Esophagus muscularis mucosa (tissue), 4 donors: ENCODE data around the gene GLE1. TPM values are rescaled to one million over a fixed set of nuclear protein-coding genes. Genes with fewer than 3 reads are reported as not detected.

Experiments
- DNase-seq: peaks from one replicate; pipeline ENCODE4 v3.0.0-alpha.2; 2017; ENCODE audit errors: extremely low spot score
- H3K27ac ChIP-seq, 4 donors: fragments of 200-600 bp; sonication (generic); replicated peaks in 1 of 4; 1 replicate in 3 of 4; 2 replicates in 1 of 4; pipeline ENCODE4 v1.5.1; 2016 to 2019; ENCODE audit warnings: mild to moderate bottlenecking in 1 of 4
- H3K27me3 ChIP-seq, 4 donors: fragments of 200-600 bp; sonication (generic); one replicate each; pipeline versions ENCODE4 v1.5.1 to v1.6.0; 2016 to 2019
- H3K36me3 ChIP-seq, 4 donors: fragments of 200-600 bp; sonication (generic); one replicate each; pipeline ENCODE4 v1.5.1; 2016 to 2019
- H3K4me1 ChIP-seq, 4 donors: fragments of 200-600 bp; sonication (generic); one replicate each; pipeline ENCODE4 v1.5.1; 2016 to 2019
- H3K4me3 ChIP-seq, 4 donors: fragments of 200-600 bp; sonication (generic); 1 replicate in 2 of 4; 2 replicates in 2 of 4; pipeline ENCODE4 v1.5.1; 2016 to 2019; ENCODE audit warnings: mild to moderate bottlenecking in 4 of 4, moderate library complexity in 1 of 4
- H3K9me3 ChIP-seq, 4 donors: fragments of 200-600 bp; sonication (generic); 1 replicate in 3 of 4; 2 replicates in 1 of 4; pipeline ENCODE4 v1.5.1; 2016 to 2019
- EP300 ChIP-seq: sonication (generic); formaldehyde crosslinking; IDR thresholded peaks from one replicate; pipeline ENCODE4 v1.6.1; 2017; ENCODE audit warnings: antibody characterized with exemption
- POLR2A ChIP-seq: fragments of 450-650 bp; IDR thresholded peaks from one replicate; pipeline ENCODE4 v1.6.1; 2017; ENCODE audit warnings: antibody characterized with exemption, moderate library complexity, mild to moderate bottlenecking, low read depth
- POLR2AphosphoS5 ChIP-seq, 2 donors: sonication (generic); formaldehyde crosslinking; IDR thresholded peaks; one replicate each; pipeline ENCODE4 v1.6.1; 2017; ENCODE audit warnings: antibody characterized with exemption in 2 of 2
- WGBS: methylation state at CpG from one replicate; pipeline ENCODE4 v1.1.5; 2018; 5-methylcytosine and 5-hydroxymethylcytosine counted together
- intact Hi-C: fragments of 100-400 bp; cut with DNase I; formaldehyde crosslinking; loops from one replicate; pipeline ENCODE4 v1.15.1; 2023
- total RNA-seq, 4 donors: library from RNA; depleted of rRNA; stranded (reverse); fragments of >200 nt; gene quantifications; one replicate each; pipeline versions ENCODE4 v1.1.0 to v1.2.1, GENCODE V29; 2016
- TF ChIP-seq, protein P1 (sequence below), 3 experiments: fragments of 200-600 bp in 2 of 3; fragments of 450-650 bp in 1 of 3; sonication (generic) in 2 of 3; IDR thresholded peaks; one replicate each; pipeline ENCODE4 v1.5.1; 2017 to 2019; ENCODE audit warnings: antibody characterized with exemption in 3 of 3, mild to moderate bottlenecking in 2 of 3, moderate library complexity in 1 of 3

Gene GLE1, protein sequence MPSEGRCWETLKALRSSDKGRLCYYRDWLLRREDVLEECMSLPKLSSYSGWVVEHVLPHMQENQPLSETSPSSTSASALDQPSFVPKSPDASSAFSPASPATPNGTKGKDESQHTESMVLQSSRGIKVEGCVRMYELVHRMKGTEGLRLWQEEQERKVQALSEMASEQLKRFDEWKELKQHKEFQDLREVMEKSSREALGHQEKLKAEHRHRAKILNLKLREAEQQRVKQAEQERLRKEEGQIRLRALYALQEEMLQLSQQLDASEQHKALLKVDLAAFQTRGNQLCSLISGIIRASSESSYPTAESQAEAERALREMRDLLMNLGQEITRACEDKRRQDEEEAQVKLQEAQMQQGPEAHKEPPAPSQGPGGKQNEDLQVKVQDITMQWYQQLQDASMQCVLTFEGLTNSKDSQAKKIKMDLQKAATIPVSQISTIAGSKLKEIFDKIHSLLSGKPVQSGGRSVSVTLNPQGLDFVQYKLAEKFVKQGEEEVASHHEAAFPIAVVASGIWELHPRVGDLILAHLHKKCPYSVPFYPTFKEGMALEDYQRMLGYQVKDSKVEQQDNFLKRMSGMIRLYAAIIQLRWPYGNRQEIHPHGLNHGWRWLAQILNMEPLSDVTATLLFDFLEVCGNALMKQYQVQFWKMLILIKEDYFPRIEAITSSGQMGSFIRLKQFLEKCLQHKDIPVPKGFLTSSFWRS
- total RNA-seq = 10 to 100 TPM; 18.3 to 27.8 (median 20.5) TPM

DNA sequence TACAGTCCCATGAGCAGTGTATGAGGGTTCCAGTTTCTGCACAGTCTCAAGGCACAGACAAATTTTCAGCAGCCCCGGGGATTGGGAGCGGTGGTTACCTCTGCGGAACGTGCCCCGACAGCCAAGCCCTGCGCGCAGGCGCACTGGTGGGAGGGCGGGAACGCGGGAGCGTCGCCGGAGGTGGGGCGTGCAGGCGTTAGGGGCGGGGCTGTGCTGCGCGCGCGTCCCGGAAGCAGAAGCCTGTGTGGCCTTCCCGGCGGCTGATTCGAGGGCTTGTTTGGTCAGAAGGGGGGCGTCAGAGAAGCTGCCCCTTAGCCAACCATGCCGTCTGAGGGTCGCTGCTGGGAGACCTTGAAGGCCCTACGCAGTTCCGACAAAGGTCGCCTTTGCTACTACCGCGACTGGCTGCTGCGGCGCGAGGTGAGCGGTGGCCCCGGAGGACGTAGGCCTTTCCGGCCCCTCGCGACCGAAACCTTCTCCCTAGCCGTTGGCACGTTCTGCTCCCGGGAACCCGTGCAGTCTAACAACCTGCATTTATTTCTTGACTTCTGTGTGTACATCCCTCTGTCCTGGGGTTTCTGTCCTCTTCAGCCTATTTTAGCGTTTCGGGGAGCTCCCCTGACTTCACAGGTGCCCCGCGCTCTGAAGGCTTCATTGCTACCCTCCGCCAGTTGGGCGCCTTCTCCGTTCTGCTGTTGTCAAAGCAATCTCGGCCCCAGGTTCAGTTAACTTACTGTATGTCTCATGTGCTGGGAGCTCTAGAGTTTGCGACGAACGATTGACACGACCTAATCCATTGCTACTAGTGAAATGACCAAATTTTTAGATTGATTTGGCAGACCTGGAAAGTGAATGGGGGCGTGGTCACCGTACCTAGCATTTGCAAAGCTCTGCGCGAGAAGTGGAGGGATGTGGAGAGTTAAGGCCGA lies at the start of gene GLE1:
Gene GLE1 (plus strand): TSS at position 235 of the 929 bp plus-strand sequence. CDS start 87 bp downstream, at position 322.
- 0% methylated on average over 27 of the region's 64 CpGs for WGBS
- peak within 1 kb of the TSS; percentile 83 to 91 (median 84) for H3K27ac ChIP-seq
- intact Hi-C loops = no loop called here
- H3K9me3 ChIP-seq = no peaks in the 10 kb centered on the region
- no peaks in the 10 kb centered on the region for H3K27me3 ChIP-seq
- peak; percentile 90 to 95 for TF ChIP-seq POLR2AphosphoS5 (IDR thresholded peaks at IDR 0.05)
- TF ChIP-seq, protein P1, sequence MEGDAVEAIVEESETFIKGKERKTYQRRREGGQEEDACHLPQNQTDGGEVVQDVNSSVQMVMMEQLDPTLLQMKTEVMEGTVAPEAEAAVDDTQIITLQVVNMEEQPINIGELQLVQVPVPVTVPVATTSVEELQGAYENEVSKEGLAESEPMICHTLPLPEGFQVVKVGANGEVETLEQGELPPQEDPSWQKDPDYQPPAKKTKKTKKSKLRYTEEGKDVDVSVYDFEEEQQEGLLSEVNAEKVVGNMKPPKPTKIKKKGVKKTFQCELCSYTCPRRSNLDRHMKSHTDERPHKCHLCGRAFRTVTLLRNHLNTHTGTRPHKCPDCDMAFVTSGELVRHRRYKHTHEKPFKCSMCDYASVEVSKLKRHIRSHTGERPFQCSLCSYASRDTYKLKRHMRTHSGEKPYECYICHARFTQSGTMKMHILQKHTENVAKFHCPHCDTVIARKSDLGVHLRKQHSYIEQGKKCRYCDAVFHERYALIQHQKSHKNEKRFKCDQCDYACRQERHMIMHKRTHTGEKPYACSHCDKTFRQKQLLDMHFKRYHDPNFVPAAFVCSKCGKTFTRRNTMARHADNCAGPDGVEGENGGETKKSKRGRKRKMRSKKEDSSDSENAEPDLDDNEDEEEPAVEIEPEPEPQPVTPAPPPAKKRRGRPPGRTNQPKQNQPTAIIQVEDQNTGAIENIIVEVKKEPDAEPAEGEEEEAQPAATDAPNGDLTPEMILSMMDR (IDR thresholded peaks at IDR 0.05) = peak in 1 of 3 experiments; percentile 16
- no peak for TF ChIP-seq EP300
- peaks cover 8 to 35% (median 28%) of the 10 kb centered on the region in 4 donors for H3K36me3 ChIP-seq
- peaks cover 20 to 26% (median 23%) of the 10 kb centered on the region in 4 donors for H3K4me1 ChIP-seq
- DNase-seq = peak; percentile 98
- H3K4me3 ChIP-seq = peak within 1 kb of the TSS; percentile 73 to 88 (median 79)

DNA sequence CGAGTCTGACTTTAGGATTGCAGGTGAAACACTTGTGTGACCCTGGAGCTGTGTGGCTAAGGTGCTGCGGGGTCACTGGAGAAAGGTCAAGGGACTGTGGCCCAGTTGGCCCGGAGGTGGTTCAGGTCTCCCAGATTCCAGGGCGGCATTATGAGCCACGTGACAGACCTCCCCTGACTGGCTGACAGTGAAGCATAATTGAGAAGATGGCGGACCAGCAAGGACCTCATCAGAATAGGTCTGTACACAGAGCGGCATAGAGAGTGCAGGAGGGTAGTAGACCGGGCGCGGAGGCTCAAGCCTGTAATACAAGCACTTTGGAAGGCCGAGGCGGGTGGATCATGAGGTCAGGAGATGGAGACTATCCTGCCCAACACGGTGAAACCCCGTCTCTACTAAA lies 49.5 kb upstream of the GLE1 start:
- H3K4me3 ChIP-seq = peak overlapping the region in 1 of 4 donors; percentile 92
- 84% methylated on average over 14 of the region's 14 CpGs for WGBS
- H3K4me1 ChIP-seq = peaks cover 14 to 20% (median 17%) of the 10 kb centered on the region in 4 donors
- no peak for DNase-seq
- TF ChIP-seq EP300 (no peak), POLR2A (no peak), POLR2AphosphoS5 (IDR thresholded peaks at IDR 0.05) (no peak)
- TF ChIP-seq, protein P1 (IDR thresholded peaks at IDR 0.05) = no peak
- H3K27me3 ChIP-seq = no peaks in the 10 kb centered on the region
- H3K27ac ChIP-seq = peak overlapping the region in 2 of 4 donors; percentile 90 to 95
- H3K36me3 ChIP-seq = peaks cover 3 to 10% (median 4%) of the 10 kb centered on the region in 4 donors
- no peaks in the 10 kb centered on the region for H3K9me3 ChIP-seq
- intact Hi-C loops = no loop called here

DNA sequence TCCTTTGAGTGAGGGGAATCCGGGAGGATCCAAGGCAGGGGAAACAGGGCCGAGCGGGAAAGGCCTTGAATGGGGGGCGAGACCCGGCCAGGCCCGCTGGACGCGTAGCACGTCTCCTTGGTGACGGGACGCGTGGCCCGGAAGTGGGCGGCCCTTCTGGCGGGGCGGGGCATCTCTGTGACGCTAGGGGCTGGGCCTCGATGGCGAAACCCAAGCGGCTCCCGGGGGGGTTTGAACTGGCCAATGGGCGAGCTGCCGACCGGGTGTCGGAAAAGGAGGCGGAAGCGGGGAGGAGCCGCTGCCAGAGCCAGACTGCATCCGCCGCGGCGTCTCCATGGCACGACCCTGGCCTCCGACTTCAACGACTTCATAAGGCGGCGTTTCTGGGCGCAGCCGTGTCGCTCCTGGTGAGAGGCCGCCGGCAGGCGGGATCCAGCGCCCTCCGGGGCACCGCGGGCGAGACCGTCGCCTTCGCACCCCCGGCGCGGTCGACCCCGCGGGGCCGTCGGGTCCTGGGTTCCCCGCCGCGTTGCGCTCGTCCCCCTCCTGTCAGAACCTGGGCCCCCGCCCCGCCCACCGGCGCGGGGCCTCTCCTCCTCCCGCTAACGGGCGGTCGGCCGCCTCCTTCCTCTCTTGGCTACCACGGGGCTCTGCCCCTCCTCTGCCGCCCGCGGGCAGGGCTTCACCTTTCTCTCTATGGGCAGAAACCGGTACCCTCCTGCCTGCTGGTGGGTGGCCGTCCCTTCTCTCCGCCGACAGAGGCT lies 48.5 kb upstream of the GLE1 start, which contains the start of gene ODF2:
Gene ODF2 (plus strand): TSS at position 158 of the 764 bp plus-strand sequence. CDS start 86 bp downstream, at position 244.
- Histone ChIP-seq H3K27ac (peak within 1 kb of the TSS; percentile 84 to 95 (median 92)), H3K36me3 (peaks cover 13 to 20% (median 14%) of the 10 kb centered on the region in 4 donors), H3K4me1 (peaks cover 14 to 20% (median 17%) of the 10 kb centered on the region in 4 donors), H3K4me3 (peak within 1 kb of the TSS; percentile 87 to 93 (median 90)), H3K9me3 (no peaks in the 10 kb centered on the region), H3K27me3 (no peaks in the 10 kb centered on the region)
- under 1% methylated on average over 53 of the region's 82 CpGs for WGBS
- DNase-seq = peak; percentile 99
- intact Hi-C loops = no loop called here
- TF ChIP-seq, protein P1 (IDR thresholded peaks at IDR 0.05) = no peak
- peak; percentile 74 to 76 for TF ChIP-seq POLR2AphosphoS5 (IDR thresholded peaks at IDR 0.05)

DNA sequence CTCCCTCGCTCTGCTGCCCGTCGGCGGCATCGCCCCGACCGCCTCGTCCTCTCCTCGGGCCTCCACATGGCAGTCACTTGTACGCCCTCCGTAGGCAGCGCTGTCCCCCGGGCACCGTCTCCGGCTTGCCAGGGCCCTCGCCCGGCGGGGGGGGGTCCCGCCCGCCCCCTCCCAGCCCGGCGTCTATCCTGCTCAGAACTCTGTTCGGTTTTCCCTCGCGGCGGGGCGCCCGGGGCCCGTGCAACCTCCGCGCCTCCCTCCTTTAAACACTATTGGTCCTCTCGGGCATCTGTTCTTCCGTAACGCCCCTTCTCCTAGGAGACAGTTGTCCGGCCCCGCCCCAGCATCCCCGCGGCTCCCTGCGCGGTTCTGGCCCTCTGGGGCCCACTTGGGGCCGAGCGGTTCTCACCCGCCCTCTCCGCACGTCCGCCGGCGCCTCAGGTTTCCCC lies 47.9 kb upstream of the GLE1 start:
- no peaks in the 10 kb centered on the region for H3K9me3 ChIP-seq
- intact Hi-C loops = no loop called here
- peak overlapping the region; percentile 84 to 95 (median 92) for H3K27ac ChIP-seq
- H3K27me3 ChIP-seq = no peaks in the 10 kb centered on the region
- 0% methylated on average over 8 of the region's 48 CpGs for WGBS
- peak in 1 of 2 donors; percentile 8 for TF ChIP-seq POLR2AphosphoS5 (IDR thresholded peaks at IDR 0.05)
- TF ChIP-seq EP300 = no peak
- H3K4me1 ChIP-seq = peaks cover 14 to 20% (median 17%) of the 10 kb centered on the region in 4 donors
- DNase-seq = no peak
- H3K4me3 ChIP-seq = peak overlapping the region; percentile 87 to 93 (median 90)
- peaks cover 18 to 27% (median 19%) of the 10 kb centered on the region in 4 donors for H3K36me3 ChIP-seq
